ENCODE data around the gene GCNT4.

DNA sequence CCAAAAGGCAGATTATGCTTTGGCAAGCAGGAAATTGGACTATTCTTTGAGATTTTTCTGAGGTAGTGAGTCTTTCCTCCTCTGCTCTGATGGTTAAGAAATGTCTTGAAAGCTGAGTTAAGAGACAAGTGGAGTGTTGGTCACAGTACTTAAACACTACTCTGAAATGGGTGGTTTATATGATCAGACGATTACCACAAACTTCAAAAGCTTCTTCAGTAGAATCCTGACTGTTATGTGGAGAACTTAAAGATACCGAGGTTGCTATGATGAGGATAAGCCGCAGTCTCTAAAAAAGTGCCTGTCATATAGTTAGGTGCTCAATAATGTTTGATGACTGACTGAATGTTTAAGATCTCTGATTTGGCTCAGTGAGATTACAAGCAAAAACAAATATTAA is 24.3 kb downstream of the GCNT4 start:
- TF ChIP-seq, protein P1, sequence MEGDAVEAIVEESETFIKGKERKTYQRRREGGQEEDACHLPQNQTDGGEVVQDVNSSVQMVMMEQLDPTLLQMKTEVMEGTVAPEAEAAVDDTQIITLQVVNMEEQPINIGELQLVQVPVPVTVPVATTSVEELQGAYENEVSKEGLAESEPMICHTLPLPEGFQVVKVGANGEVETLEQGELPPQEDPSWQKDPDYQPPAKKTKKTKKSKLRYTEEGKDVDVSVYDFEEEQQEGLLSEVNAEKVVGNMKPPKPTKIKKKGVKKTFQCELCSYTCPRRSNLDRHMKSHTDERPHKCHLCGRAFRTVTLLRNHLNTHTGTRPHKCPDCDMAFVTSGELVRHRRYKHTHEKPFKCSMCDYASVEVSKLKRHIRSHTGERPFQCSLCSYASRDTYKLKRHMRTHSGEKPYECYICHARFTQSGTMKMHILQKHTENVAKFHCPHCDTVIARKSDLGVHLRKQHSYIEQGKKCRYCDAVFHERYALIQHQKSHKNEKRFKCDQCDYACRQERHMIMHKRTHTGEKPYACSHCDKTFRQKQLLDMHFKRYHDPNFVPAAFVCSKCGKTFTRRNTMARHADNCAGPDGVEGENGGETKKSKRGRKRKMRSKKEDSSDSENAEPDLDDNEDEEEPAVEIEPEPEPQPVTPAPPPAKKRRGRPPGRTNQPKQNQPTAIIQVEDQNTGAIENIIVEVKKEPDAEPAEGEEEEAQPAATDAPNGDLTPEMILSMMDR (IDR thresholded peaks at IDR 0.05): no peak
- no peak for TF ChIP-seq POLR2A (IDR thresholded peaks at IDR 0.05)
